HEK293T (cell line): Measurements from ENCODE around the gene KCNQ5.

Experiments used
- CTCF ChIA-PET: fragments of 350-600 bp; formaldehyde crosslinking; extraction: SDS; loops from one replicate; lab custom pipeline; 2021; ENCODE audit warnings: antibody characterized with exemption, inconsistent platforms; lab: Yijun Ruan, JAX
- POLR2A ChIA-PET: fragments of 350-600 bp; formaldehyde crosslinking; extraction: SDS; loops from one replicate; lab custom pipeline; 2020; ENCODE audit warnings: antibody characterized with exemption, inconsistent platforms; lab: Yijun Ruan, JAX
- DNase-seq: peaks from one replicate; pipeline ENCODE4 v3.0.0; 2012; ENCODE audit warnings: mixed read lengths; ENCODE audit errors: extremely low spot score
- ARNT ChIP-seq: fragments of 450-650 bp; IDR thresholded peaks from 2 replicates; pipeline ENCODE4 v1.6.1; 2017; ENCODE audit warnings: mild to moderate bottlenecking
- BHLHE40 ChIP-seq: fragments of 450-650 bp; IDR thresholded peaks from 2 replicates; pipeline ENCODE4 v1.6.1; 2016; ENCODE audit warnings: mild to moderate bottlenecking, moderate library complexity, borderline replicate concordance
- CTBP1 ChIP-seq: fragments of 450-650 bp; IDR thresholded peaks from 2 replicates; pipeline ENCODE4 v1.6.1; 2016; ENCODE audit warnings: borderline replicate concordance
- ELF4 ChIP-seq: fragments of 450-650 bp; IDR thresholded peaks from 2 replicates; pipeline ENCODE4 v1.6.1; 2017; ENCODE audit warnings: antibody characterized with exemption
- FOXA1 ChIP-seq: fragments of 450-650 bp; IDR thresholded peaks from 2 replicates; pipeline ENCODE4 v1.6.1; 2016; ENCODE audit warnings: mild to moderate bottlenecking
- FOXK2 ChIP-seq: fragments of 450-650 bp; IDR thresholded peaks from 2 replicates; pipeline ENCODE4 v1.6.1; 2016; ENCODE audit warnings: mild to moderate bottlenecking
- FOXM1 ChIP-seq: fragments of 450-650 bp; IDR thresholded peaks from 2 replicates; pipeline ENCODE4 v1.6.1; 2017; ENCODE audit warnings: mild to moderate bottlenecking, borderline replicate concordance
- HDGF ChIP-seq: fragments of 450-650 bp; IDR thresholded peaks from 2 replicates; pipeline ENCODE4 v1.6.1; 2017; ENCODE audit warnings: antibody characterized with exemption, borderline replicate concordance
- L3MBTL2 ChIP-seq: fragments of 450-650 bp; conservative IDR thresholded peaks from 2 replicates; pipeline ENCODE4 v1.6.1; 2016; ENCODE audit warnings: mild to moderate bottlenecking
- LEF1 ChIP-seq: fragments of 450-650 bp; IDR thresholded peaks from 2 replicates; pipeline ENCODE4 v1.6.1; 2017; ENCODE audit warnings: mild to moderate bottlenecking, borderline replicate concordance
- NFRKB ChIP-seq: fragments of 450-650 bp; IDR thresholded peaks from 2 replicates; pipeline ENCODE4 v1.6.1; 2016; ENCODE audit warnings: mild to moderate bottlenecking, moderate library complexity
- SP1 ChIP-seq: fragments of 450-650 bp; IDR thresholded peaks from 2 replicates; pipeline ENCODE4 v1.6.1; 2017
- SUZ12 ChIP-seq: fragments of 450-650 bp; IDR thresholded peaks from 2 replicates; pipeline ENCODE4 v1.6.1; 2016; ENCODE audit warnings: mild to moderate bottlenecking
- TARDBP ChIP-seq: fragments of 450-650 bp; IDR thresholded peaks from 2 replicates; pipeline ENCODE4 v1.6.1; 2016
- ZNF384 ChIP-seq: fragments of 450-650 bp; IDR thresholded peaks from 2 replicates; pipeline ENCODE4 v1.6.1; 2016
- TF ChIP-seq, protein P1 (sequence below): fragments of 450-650 bp; IDR thresholded peaks from 2 replicates; pipeline ENCODE4 v1.6.1; 2016

Gene KCNQ5

DNA sequence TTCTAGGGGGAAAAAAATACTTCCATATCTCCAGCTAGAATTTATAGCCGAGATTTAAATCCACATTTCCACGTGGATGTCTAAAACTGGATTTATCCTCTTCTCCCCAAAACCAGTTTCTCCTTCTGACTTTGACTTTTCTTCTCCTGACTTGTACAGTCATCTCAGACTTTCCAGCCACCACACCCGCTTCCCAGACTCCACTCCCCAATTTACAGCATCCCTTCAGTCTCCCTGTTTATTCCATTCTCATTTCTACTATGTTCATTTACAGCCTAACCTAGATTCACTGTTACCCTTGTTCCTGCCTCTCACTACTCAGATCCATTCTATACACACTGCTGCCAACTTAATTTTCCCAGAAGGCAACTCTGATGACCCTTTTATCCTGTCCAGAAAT, 378.6 kb downstream of the KCNQ5 start:
- ChIA-PET CTCF (no interaction called here), POLR2A (no interaction called here)
- DNase-seq, result no peak
- no peak for TF ChIP-seq SP1
- no peak for TF ChIP-seq FOXA1
- no peak for TF ChIP-seq HDGF
- TF ChIP-seq BHLHE40, result no peak
- TF ChIP-seq FOXM1, result no peak
- no peak for TF ChIP-seq ZNF384
- TF ChIP-seq L3MBTL2, result no peak
- no peak for TF ChIP-seq LEF1

DNA sequence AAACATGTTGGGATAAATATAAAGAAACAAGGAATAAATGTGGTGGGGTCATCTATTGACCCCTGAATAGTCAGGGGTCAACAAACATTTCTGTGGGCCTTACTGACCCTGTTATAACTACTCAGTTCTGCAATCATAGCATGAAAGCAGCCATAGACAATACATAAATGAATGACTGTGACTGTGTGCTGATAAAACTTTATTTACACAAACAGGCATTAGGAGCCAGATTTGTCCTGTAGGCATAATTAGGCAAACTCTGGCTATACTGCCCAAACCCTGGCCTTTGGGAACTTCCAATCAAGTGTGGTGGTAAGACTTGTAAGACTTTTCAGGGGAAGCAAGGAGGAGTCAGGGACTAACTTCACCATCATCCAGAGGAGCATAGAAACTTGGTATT, 380.7 kb downstream of the KCNQ5 start:
- ChIA-PET CTCF (no interaction called here), POLR2A (no interaction called here)
- TF ChIP-seq CTBP1, result no peak
- no peak for TF ChIP-seq FOXM1
- DNase-seq, result no peak

DNA sequence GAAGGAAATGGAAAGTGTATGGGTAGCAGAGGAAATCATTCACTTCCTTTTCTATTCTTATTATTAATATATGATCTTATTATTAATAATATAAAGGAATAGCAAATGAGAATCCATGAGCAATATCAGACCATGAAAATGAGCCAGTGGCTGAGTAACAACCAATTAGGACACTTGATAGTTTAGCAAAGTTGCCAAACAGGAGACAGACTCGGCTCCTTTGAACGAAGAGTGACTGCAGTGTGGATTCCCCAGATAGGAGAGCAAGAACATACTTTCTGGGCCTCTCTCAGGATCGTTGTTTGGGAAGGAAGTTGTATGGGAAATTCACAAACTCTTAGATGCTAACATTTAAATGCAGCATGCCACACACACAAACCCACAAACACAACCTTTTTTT, 381.4 kb downstream of the KCNQ5 start:
- no peak for DNase-seq
- ChIA-PET POLR2A (no interaction called here), CTCF (no interaction called here)
- TF ChIP-seq LEF1 (no peak), NFRKB (no peak), FOXM1 (no peak), FOXK2 (no peak), ZNF384 (no peak), SP1 (no peak), TARDBP (no peak), L3MBTL2 (no peak), ELF4 (no peak), ARNT (no peak), CTBP1 (no peak), FOXA1 (no peak), SUZ12 (no peak), HDGF (no peak), BHLHE40 (no peak)
- TF ChIP-seq, protein P1, sequence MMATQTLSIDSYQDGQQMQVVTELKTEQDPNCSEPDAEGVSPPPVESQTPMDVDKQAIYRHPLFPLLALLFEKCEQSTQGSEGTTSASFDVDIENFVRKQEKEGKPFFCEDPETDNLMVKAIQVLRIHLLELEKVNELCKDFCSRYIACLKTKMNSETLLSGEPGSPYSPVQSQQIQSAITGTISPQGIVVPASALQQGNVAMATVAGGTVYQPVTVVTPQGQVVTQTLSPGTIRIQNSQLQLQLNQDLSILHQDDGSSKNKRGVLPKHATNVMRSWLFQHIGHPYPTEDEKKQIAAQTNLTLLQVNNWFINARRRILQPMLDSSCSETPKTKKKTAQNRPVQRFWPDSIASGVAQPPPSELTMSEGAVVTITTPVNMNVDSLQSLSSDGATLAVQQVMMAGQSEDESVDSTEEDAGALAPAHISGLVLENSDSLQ, result no peak

DNA sequence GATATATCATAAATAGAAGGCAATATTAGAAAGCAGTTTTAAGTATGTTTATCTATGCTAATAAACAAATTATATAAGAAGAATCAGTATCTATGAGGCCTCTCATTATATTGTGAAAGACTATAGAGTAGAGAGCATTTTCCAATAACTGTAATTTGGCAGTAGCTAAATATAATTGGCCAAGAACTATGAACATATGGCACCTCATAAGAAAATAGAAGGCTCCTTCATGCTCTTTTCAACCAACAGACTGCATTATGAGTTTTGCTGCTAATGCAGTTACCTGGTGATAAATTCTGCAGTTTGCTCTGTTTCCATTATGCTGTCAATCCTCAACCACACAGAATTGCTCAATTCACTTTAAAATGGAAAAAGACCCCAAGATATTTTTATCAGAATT, 382.4 kb downstream of the KCNQ5 start:
- no peak for DNase-seq
- ChIA-PET CTCF (no interaction called here), POLR2A (no interaction called here)
- no peak for TF ChIP-seq FOXK2
- no peak for TF ChIP-seq CTBP1
- no peak for TF ChIP-seq ARNT
- no peak for TF ChIP-seq FOXM1
- no peak for TF ChIP-seq SUZ12
- no peak for TF ChIP-seq TARDBP
- no peak for TF ChIP-seq SP1

DNA sequence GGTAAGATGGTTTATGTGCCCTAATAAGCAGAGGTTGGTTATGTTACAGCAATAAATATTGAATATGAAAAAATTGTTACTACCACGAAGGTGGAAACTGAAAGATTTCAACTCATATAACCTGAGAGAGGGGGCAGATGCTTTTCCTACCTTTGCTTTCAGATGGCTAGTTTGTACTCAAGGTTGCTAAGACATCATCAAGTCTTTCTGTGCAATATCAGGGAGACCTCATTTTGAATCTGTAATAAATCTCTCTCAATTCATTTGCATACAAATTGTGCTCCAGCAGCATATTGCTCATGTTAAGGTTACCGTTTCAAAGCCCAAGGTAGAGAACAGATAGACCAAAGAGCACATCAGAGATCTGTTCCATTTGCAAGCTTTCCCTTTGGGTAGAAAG, 383.0 kb downstream of the KCNQ5 start:
- ChIA-PET POLR2A (no interaction called here), CTCF (no interaction called here)
- no peak for DNase-seq
- TF ChIP-seq LEF1 (no peak), SUZ12 (no peak), TARDBP (no peak), L3MBTL2 (no peak), ELF4 (no peak), ARNT (no peak), ZNF384 (no peak), FOXA1 (no peak), FOXK2 (no peak), CTBP1 (no peak), BHLHE40 (no peak), HDGF (no peak)
- TF ChIP-seq, protein P1, result no peak

DNA sequence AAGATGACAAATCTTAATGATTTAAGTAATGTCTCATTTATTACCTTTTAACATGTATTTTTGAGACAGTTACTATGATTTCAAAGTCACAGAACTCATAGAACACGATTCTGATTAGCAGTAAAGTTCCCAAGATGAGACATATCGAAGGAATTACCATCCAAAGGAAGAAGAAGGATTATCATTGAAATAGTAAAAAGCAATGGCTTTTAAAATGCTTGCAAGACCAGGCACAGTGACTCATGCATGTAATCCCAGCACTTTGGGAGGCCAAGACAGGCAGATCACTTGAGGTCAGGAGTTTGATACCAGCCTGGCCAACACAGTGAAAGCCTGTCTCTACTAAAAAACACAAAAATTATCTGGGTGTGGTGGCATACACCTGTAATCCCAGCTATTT, 384.3 kb downstream of the KCNQ5 start:
- CTCF ChIA-PET, result no interaction called here
- DNase-seq, result no peak
- POLR2A ChIA-PET, result no interaction called here
- TF ChIP-seq BHLHE40 (no peak), ELF4 (no peak), L3MBTL2 (no peak), NFRKB (no peak), SUZ12 (no peak), ARNT (no peak), HDGF (no peak), FOXK2 (no peak), FOXA1 (no peak), FOXM1 (no peak), LEF1 (no peak), TARDBP (no peak), CTBP1 (no peak), ZNF384 (no peak), SP1 (no peak)
- TF ChIP-seq, protein P1, result no peak

DNA sequence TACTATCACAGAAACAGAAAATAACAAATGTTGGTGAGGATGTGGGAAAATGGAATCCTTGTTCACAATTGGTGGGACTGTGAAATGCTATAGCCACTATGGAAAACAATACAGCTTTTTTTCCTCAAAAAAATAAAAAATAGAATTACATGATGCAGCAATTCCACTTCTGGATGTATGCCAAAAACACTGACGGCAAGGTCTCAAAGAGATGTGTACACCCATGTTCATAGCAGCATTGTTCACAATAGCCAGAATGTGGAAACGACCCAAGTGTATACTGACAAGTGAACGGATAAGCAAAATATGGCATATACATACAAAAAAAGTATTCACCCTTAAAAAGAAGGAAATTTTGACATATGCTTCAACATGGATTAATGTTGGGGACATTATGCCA, 390.1 kb downstream of the KCNQ5 start:
- no peak for DNase-seq
- ChIA-PET CTCF (no interaction called here), POLR2A (no interaction called here)
- TF ChIP-seq CTBP1 (no peak), LEF1 (no peak), SUZ12 (no peak), ARNT (no peak), BHLHE40 (no peak), FOXA1 (no peak), NFRKB (no peak)
